Endothelial cell of umbilical vein (primary cell): ENCODE data around the gene GPR153. TPM values are rescaled to one million over a fixed set of nuclear protein-coding genes. Genes with fewer than 3 reads are reported as not detected.

Experiments used
- BruUV-seq: library from RNA; stranded (reverse); fragments of 400-500 nt; replicated peaks from 2 replicates; lab custom pipeline; 2021; lab: Mats Ljungman, UMichigan
- CTCF ChIA-PET: fragments of 300-600, 350-600 bp; sonication (Branson Sonifier 250); formaldehyde crosslinking; loops from one replicate; lab custom pipeline; 2021; ENCODE audit warnings: antibody characterized with exemption, inconsistent platforms; lab: Charles Lee
- POLR2A ChIA-PET: fragments of 300-600, 350-600 bp; sonication (Branson Sonifier 250); formaldehyde crosslinking; loops from one replicate; lab custom pipeline; 2021; ENCODE audit warnings: antibody characterized with exemption, inconsistent platforms; lab: Charles Lee
- DNase-seq: peaks from one replicate; pipeline ENCODE4 v3.0.0-alpha.2; 2011; ENCODE audit warnings: low read depth, low spot score
- FAIRE-seq: peaks from 2 replicates; lab custom pipeline; 2011; peaks lifted over from hg19 to GRCh38; lab: Jason Lieb, UNC
- H2AFZ ChIP-seq: 2 replicates; pipeline ENCODE4 v1.6.0; 2012; ENCODE audit warnings: low read depth, low read length, control low read depth, inconsistent platforms
- H3K27ac ChIP-seq: 2 replicates; pipeline ENCODE4 v1.5.1; 2011; ENCODE audit warnings: low read depth, mild to moderate bottlenecking, control low read depth, low read length, moderate library complexity; ENCODE audit not compliant: insufficient read depth
- H3K27me3 ChIP-seq, 2 experiments: 2 replicates each; pipeline versions ENCODE4 v1.6.0 to v1.6.1; 2011; ENCODE audit warnings: low read length in 2 of 2, mixed read lengths in 1 of 2; ENCODE audit not compliant: control insufficient read depth in 2 of 2, insufficient read depth in 2 of 2
- H3K36me3 ChIP-seq, 2 experiments: 2 replicates in 1 of 2; 3 replicates in 1 of 2; pipeline ENCODE4 v1.5.1; 2011; ENCODE audit warnings: low read length in 2 of 2, mild to moderate bottlenecking in 1 of 2, moderate library complexity in 1 of 2; ENCODE audit not compliant: control insufficient read depth in 2 of 2, insufficient read depth in 2 of 2; ENCODE audit errors: extremely low read depth in 1 of 2
- H3K4me1 ChIP-seq: 3 replicates; pipeline ENCODE4 v1.5.1; 2011; ENCODE audit warnings: mild to moderate bottlenecking, low read length; ENCODE audit not compliant: control insufficient read depth, insufficient read depth; ENCODE audit errors: extremely low read depth
- H3K4me2 ChIP-seq: 2 replicates; pipeline ENCODE4 v1.6.1; 2011; ENCODE audit warnings: low read length, control low read depth, mixed read lengths; ENCODE audit not compliant: insufficient read depth
- H3K4me3 ChIP-seq, 3 experiments: fragments of 200-600 bp in 1 of 3; sonication (generic), shearing (Covaris generic) in 1 of 3; replicated peaks in 1 of 3; 2 replicates each; pipeline ENCODE4 v1.5.1; 2011 to 2016; ENCODE audit warnings: control low read depth in 3 of 3, low read length in 3 of 3, mild to moderate bottlenecking in 2 of 3, inconsistent platforms in 1 of 3, low read depth in 1 of 3, moderate library complexity in 1 of 3; ENCODE audit not compliant: insufficient read depth in 1 of 3
- H3K79me2 ChIP-seq: 2 replicates; pipeline ENCODE4 v1.6.0; 2012; ENCODE audit warnings: low read length, inconsistent platforms; ENCODE audit not compliant: control insufficient read depth, insufficient read depth
- H3K9ac ChIP-seq: replicated peaks from 2 replicates; pipeline ENCODE3; 2011; ENCODE audit warnings: low read length, control low read depth; ENCODE audit not compliant: insufficient read depth; ENCODE audit errors: extremely low read depth
- H3K9me1 ChIP-seq: replicated peaks from 3 replicates; pipeline ENCODE4 v1.6.0; 2011; ENCODE audit warnings: mild to moderate bottlenecking, low read length; ENCODE audit not compliant: control insufficient read depth, insufficient read depth; ENCODE audit errors: extremely low read depth
- H3K9me3 ChIP-seq: replicated peaks from 2 replicates; pipeline ENCODE4 v1.5.1; 2012; ENCODE audit warnings: low read length, inconsistent platforms; ENCODE audit not compliant: control insufficient read depth, insufficient read depth
- H4K20me1 ChIP-seq: replicated peaks from 2 replicates; pipeline ENCODE3; 2011; ENCODE audit warnings: mild to moderate bottlenecking, low read length; ENCODE audit not compliant: control insufficient read depth, insufficient read depth; ENCODE audit errors: extremely low read depth
- CTCF ChIP-seq, 2 donors: IDR thresholded peaks; 1 replicate in 1 of 2; 2 replicates in 1 of 2; pipeline ENCODE4 v1.5.1; 2011; ENCODE audit warnings: low read length in 2 of 2, mild to moderate bottlenecking in 2 of 2, moderate library complexity in 2 of 2, control low read depth in 1 of 2, inconsistent platforms in 1 of 2, low read depth in 1 of 2; ENCODE audit not compliant: insufficient read depth in 1 of 2; ENCODE audit errors: extremely low read depth in 1 of 2
- EZH2 ChIP-seq: IDR thresholded peaks from 2 replicates; pipeline ENCODE4 v1.6.1; 2012; ENCODE audit warnings: borderline replicate concordance, low read depth, mild to moderate bottlenecking, moderate library complexity, low read length, inconsistent platforms; ENCODE audit not compliant: severe bottlenecking
- FOS ChIP-seq: IDR thresholded peaks from 2 replicates; pipeline ENCODE4 v1.6.1; 2011; ENCODE audit warnings: mild to moderate bottlenecking, low read length, moderate library complexity, borderline replicate concordance; ENCODE audit not compliant: insufficient read depth
- GATA2 ChIP-seq: IDR thresholded peaks from 2 replicates; pipeline ENCODE4 v1.7.0; 2011; ENCODE audit warnings: low read depth, mild to moderate bottlenecking, moderate library complexity, mixed read lengths, low read length; ENCODE audit not compliant: insufficient read length, insufficient read depth
- JUN ChIP-seq: IDR thresholded peaks from 2 replicates; pipeline ENCODE4 v1.6.1; 2011; ENCODE audit warnings: borderline replicate concordance, low read depth; ENCODE audit not compliant: insufficient read length, insufficient read depth
- MAX ChIP-seq: IDR thresholded peaks from 2 replicates; pipeline ENCODE4 v1.6.1; 2011; ENCODE audit not compliant: insufficient read depth, insufficient read length
- MYC ChIP-seq: IDR thresholded peaks from one replicate; pipeline ENCODE4 v1.6.1; 2011; ENCODE audit warnings: mild to moderate bottlenecking, low read depth, low read length
- POLR2A ChIP-seq: IDR thresholded peaks from 2 replicates; pipeline ENCODE4 v1.6.1; 2012; ENCODE audit warnings: low read depth, mild to moderate bottlenecking, control low read depth, low read length
- POLR2AphosphoS5 ChIP-seq: IDR thresholded peaks from 2 replicates; pipeline ENCODE4 v1.6.1; 2012; ENCODE audit warnings: low read depth, mild to moderate bottlenecking, control low read depth, low read length, moderate library complexity; ENCODE audit not compliant: insufficient read depth
- dilution Hi-C: fragments of 300-500 bp; cut with MboI; formaldehyde crosslinking; loops from one replicate; pipeline ENCODE4 v1.15.0; 2019; ENCODE audit warnings: low sequenced_read_pairs; ENCODE audit not compliant: extremely low pct_ligation_motif_present
- intact Hi-C: fragments of 100-400 bp; cut with micrococcal nuclease; formaldehyde crosslinking; loops from one replicate; pipeline ENCODE4 v1.10.0; 2022
- polyA plus RNA-seq, 4 experiments: library from polyadenylated mRNA; depleted of rRNA in 3 of 4; stranded (reverse) in 3 of 4; unstranded in 1 of 4; fragments of >200 nt; gene quantifications; 2 replicates each; pipeline versions ENCODE4 v1.2.1 to v1.2.3, GENCODE V29; 2011 to 2012; ENCODE audit warnings: missing spikeins in 1 of 4
- total RNA-seq: library from RNA; stranded (reverse); gene quantifications from 2 replicates; pipeline ENCODE4 v1.2.3, GENCODE V29; 2021

The GPR153 gene
- total and polyA plus RNA-seq, 2 donors (not counting 3 experiments of a cell fraction or from before 2014, with no cell fraction given): 3.1 to 3.9 TPM

- Histone ChIP-seq H3K9me3 (no peaks in the 10 kb centered on the region), H3K4me1 (no peaks in the 10 kb centered on the region), H4K20me1 (no peaks in the 10 kb centered on the region), H3K4me2 (no peak overlapping the region), H3K9ac (no peak overlapping the region), H3K4me3 (no peak overlapping the region), H3K79me2 (no peaks in the 10 kb centered on the region), H3K36me3 (no peaks in the 10 kb centered on the region), H3K27me3 (no peaks in the 10 kb centered on the region), H2AFZ (no peak overlapping the region), H3K27ac (no peak overlapping the region), H3K9me1 (no peaks in the 10 kb centered on the region)
- dilution Hi-C loops (no loop called here), intact Hi-C loops (no loop called here)
- ChIA-PET POLR2A (no interaction called here), CTCF (interaction anchor here (1.1 to 2.1 kb wide), 4 partner anchors 10 to 52 kb away, joined by 3 to 10 read pairs (median 4); no protein-coding TSS in a partner anchor)
- BruUV-seq: no TSS peak
- FAIRE-seq: no peak
- no peak for TF ChIP-seq GATA2
- TF ChIP-seq POLR2A: no peak
- TF ChIP-seq FOS: no peak
- no peak for TF ChIP-seq EZH2
- no peak for TF ChIP-seq JUN
- no peak for TF ChIP-seq MYC
- no peak for TF ChIP-seq CTCF (IDR thresholded peaks at IDR 0.05; ENCODE audit: extremely low read depth in 1 of 2, insufficient read depth in 1 of 2, low read depth in 1 of 2, low read length in 2 of 2)
- TF ChIP-seq POLR2AphosphoS5: no peak
- no peak for TF ChIP-seq MAX
- no peak for DNase-seq
Observed at GRCh38 chr1:6256645-6257044, 4.3 kb downstream of the GPR153 start.
